Left hindlimb (tissue), 1 donor: ENCODE results near the gene MLXIP.
"Not testable (repeated sequence)": the region's sequence is repeated elsewhere in the genome, so short reads cannot be mapped to it uniquely, and the experiment has no call there.

ENCODE experiments used
- DNase-seq: peaks from one replicate; pipeline ENCODE4 v3.0.0-alpha.2; 2018

The MLXIP gene

DNA sequence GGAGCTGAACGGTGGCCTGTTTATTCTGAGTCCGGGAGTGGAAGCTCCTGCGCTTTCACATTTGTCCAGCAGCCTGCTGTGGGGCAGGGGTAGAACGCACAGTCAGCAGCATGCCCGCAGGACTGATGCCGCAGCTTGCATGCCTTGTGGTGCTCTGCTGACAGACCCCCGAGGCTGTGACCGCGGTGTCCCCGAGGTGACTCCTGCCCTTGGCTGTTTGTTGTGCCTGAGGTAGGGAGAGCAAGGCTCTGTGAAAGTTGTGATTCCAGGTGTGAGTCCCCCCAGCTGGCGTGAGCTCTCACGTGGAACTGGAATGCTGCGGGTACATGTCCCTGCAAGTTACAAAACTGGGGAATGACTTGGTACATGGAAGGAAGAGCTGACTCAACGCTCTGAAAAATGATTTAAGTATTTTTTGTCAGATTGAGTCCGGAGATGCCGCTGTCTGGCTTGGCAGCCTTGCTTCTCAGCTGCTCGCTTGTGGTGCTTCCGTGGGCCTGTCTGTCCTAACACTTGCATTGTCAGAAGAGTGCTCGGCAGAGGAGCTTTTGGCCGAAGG, 18.1 kb downstream of the MLXIP start:
- DNase-seq = no peak

DNA sequence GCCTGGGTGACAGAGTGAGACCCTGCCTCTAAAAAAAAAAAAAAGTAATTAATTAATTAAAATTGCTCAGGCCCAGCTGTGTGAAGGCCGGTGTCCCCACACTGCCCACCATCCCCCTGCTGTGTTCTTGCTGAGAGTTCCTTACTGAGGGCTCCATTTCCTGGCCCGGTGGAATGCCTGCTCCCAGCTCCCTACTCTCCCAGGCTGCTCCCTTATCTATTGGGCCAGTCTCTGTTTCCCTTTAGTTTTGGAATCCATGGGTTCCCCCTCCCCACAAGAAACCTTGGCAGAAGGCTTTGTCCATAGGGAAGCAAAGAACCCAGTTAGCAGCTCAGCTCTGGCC, 19.0 kb downstream of the MLXIP start:
- no peak for DNase-seq

DNA sequence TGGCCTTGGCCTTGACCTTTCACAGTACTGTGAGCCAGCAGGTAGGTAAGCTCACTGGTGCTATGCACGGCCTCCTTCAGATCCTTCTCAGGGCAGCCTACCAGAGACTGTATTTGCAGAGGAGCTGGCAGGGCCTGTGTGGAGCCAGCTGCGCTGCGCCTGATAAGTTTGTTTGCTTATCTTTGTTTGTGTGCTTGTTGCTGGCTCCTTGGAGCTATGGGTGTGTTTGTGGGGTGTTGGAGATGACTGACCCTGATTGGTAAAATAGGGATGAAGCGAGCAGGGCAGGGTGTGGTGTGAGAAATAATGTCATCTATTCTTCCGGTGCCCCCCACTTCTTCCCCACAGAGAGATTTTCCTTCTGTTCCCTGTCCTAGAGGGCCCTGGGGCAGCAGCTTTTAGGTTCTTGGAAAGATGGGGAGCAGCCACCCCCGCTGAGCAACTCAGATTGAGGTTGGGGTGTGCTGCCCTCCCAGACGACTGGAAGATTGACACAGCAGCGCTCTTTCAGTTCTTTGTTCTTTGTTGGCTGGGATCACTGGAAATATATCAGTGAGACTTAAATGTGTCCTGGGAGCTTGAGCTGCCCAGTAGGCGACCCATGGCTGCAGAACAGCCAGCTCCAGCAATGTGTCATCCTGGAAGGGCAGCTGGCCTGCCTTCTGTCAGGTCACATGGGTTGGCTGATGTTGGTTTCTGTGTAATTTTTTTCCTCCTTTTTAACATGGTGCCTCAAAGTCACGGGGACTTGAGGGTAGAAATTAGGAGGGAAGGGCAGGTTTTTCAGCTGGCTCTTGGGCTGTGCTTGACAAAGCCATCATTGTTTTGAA, 19.6 kb downstream of the MLXIP start:
- no peak for DNase-seq

DNA sequence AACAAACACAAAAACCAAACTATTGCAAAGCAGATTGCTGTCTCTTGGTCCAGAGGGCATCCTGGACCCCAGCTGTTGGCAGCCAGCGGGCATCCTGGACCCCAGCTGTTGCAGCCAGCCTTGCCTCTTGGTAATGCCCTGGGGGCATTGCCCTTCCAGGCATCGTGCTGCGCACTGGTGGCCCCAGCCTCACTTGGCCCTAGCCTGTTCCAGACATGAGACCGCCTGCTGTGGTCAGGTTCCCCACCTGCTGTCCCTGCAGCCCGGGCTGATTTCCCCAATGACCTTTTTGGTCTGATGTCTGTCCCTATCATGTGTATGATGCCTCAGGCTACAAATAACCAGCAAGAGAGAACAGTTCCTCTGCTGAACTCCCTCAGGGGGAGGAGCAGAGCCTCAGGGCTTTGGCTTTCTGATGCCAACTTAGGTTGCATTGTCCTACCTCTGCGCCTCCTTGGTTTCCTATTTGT, 20.8 kb downstream of the MLXIP start:
- DNase-seq = no peak

DNA sequence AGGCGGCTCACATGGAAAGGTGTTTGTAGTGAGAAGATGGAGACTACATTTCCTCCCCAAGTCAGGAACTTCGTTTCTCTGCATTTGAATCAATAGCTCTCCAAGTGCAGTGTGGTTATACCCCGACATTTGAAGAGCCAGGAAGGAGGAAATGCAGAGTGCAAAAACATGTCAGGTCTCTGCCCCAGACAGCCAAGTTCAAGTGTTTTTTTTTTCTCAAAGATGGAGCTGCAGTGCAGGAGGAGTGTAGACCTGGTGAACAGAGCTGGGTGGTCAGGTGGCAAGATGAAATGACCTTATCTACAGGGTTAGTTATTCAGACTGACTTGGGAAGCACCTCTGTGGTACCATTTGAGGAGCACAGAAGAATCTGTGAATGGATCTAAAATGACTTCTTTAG, 21.3 kb downstream of the MLXIP start:
- no peak for DNase-seq

DNA sequence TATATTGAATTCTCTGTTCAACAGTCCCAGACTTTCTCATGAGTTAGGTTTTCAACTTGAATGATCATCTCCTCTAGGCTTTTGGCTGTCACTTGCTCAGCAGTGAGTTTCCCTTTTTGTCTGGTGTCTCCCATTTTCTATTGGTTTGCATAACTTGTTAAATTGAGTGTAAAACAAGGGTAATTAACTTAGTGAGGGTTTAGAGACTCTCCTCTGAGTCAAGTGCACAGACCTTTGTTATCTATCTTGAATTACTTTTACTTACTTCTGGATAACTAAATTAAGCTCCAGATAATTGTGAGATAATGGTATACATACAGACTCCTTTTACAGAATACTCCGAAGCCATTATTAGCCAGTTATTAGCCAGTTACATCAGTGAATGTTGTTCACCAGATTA, 22.0 kb downstream of the MLXIP start:
- DNase-seq = no peak

DNA sequence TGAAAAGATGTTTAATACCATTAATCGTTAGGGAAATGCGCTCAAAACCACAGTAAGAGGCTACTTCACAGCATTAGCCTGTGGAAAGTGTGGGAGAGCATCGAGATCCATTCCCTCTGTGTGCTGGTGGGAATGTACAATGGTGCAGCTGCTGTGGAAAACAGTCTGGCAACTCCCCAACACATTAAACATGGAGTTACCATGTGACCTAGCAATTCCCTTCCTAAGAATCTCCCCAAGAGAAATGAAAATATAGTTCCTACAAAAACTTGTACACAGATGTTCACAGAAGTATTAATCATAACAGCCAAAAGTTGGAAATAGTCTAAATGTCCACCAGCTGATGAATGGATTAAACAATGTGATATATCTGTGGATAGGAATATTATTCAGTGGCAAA, 23.8 kb downstream of the MLXIP start:
- DNase-seq = no peak

DNA sequence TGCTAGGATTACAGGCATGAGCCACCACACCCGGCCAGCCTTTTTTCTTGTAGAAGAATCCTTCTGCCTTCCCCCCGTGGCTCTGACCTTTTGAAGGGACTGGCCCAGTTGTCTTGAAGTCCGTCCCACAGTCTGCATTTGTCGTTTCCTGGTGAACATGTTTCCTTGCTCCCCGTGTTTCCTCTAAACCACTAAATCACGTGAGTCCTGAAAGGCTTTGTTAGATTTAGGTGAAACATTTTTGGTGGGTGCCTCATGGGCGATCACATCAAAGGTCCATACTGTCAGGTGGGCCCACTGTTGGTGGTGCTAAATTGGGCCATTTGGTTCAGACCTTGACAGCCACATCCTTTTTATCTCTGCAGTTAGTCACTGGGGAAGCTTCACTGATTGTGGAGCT, 26.3 kb downstream of the MLXIP start:
- DNase-seq = no peak

DNA sequence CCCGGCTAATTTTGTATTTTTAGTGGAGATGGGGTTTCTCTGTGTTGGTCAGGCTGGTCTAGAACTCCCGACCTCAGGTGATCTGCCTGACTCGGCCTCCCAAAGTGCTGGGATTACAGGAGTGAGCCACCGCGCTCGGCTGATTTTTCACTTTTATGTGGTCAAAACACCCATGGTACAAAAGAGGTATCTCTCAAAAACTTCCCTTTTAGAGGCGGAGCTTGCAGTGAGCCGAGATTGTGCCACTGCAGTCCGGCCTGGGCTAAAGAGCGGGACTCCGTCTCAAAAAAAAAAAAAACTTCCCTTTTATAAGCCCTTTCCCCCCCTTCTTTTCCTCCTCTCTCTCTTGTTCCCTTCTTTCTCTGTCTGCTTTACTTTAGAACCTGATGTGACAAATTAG, 26.9 kb downstream of the MLXIP start:
- DNase-seq = not testable (repeated sequence)

DNA sequence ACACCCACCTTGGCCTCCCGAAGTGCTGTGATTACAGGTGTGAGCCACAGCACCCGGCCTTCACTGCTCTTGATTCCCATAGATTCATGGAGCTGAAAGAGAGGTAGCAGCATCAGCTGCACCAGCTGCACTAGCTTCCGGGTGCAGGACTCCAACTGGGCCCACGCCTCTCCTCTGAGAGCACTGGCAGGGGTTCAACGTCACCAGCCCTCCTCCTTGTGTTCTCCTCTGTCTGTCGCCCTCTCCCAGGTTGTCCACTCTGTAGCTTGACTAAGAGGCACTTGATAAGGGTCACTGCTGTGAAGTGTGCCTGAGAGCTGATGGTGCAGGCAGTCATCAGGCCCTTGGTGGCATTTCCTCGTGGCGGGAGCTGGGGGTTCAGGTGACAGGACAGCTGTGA, 28.3 kb downstream of the MLXIP start:
- DNase-seq = no peak

DNA sequence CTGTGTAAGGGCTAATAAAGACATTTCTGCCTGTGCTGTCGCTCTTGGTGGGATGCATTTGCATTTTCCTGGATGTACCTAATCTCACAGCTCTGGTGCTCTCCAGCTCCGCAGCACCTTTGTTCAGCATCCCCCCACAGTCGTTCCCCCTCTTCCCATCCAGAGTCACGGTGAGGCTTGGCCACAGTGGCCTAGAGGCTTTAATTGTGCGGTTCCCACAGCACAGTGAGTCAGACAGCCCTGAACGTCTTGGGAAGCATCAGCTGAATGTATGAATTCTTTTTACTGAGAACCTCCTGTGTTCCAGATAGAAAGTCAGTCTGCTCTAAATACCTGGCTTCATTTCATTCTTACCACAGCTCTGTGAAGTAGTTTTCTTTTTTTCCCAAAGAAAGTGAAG, 28.7 kb downstream of the MLXIP start:
- no peak for DNase-seq

DNA sequence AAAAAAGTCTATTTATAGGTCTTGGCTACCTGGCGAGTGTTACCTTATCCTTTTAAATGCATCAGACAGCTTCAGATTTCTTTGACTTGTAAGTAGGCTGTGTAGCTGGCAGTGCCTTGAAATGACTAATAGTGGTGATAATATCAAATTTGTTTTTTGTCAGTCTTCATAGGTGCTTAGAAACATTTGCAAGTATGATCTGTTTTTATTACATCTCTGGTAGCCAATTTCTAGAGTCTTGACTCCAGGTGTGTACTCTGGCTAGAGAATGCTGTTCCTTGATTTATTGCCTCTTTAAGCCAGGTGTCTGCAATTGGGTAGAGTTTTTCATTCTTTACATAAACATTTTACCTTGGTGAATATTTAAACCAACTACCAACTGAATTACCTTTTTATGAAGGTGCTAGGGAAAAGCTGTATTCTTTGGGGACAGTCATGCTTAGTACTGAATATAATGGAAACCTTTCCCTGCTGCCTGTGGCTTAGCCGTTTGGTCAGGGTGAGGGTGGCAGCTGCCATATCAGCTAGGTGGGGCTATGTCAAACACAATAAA, 32.6 kb downstream of the MLXIP start:
- no peak for DNase-seq

DNA sequence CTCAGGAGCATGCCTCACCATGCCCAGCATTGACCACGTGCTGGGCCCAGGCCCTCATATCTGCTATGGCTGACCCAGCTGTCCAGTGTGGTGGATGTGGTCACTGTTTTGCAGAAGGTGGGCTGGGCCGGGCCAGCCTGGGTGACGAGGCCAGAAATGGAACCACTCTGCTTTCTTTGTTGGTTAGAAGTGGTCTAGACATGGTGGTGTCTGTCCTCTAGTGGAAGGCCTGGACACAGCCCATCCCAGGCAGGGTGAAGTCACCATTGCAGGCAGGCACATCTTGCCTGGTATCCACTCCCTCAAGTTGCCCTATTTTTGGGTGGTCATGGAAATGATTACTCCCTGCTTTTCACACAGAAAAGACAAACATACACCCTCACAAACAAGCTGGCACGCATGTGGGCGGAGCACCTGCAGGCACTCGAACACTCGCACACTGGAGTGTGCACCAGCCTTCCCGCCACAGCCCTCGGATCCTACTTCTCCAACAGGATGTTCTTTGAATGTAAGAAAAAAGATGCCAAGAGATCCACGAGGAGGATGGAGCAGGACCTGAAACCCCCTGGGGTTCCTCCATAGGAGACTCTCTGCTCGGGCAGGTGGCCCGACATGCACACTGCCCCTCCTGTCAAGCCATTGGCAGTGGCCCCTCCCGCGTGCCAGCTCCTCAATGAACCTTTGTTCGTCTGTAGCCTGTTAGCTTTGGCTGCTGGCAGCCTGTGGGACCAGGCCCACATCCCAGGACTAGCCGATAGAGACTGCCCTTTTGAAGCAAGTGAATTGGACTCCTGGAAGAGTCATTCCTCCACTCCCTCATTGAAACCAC, 38.4 kb downstream of the MLXIP start:
- DNase-seq = no peak

DNA sequence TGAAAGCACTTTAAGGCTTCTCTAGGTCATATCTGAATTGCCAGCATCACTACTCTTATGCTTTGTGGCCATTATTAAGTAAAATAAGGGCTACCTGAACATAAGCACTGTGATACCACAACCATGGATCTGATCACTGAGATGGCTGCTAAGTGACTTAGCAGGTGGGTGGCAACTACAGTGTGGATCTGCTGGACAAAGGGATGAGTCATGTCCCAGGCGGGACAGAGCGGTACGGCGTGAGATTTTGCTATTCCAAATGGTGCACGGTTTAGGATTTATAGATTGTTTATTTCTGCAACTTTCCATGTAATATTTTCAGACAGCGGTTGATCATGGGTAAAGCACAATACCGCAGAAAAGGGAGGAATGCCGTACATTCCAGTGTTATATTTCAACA, 39.4 kb downstream of the MLXIP start:
- DNase-seq = no peak

DNA sequence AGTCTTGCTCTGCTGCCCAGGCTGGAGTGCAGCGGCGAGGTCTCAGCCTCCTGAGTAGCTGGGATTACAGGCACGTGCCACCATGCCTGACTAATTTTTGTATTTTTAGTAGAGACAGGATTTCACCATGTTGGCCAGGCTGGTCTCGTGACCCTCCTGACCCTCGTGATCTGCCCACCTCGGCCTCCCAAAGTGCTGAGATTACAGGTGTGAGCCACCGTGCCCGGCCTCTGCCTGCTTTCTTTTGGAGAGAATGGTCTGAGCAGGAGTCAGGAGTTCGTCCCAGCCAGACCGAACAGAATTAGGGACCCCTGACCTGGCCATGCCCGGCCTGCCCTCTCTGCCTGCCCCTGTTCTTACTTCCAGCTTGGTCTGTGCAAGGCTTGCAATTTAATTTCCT, 42.8 kb downstream of the MLXIP start:
- DNase-seq = not testable (repeated sequence)

DNA sequence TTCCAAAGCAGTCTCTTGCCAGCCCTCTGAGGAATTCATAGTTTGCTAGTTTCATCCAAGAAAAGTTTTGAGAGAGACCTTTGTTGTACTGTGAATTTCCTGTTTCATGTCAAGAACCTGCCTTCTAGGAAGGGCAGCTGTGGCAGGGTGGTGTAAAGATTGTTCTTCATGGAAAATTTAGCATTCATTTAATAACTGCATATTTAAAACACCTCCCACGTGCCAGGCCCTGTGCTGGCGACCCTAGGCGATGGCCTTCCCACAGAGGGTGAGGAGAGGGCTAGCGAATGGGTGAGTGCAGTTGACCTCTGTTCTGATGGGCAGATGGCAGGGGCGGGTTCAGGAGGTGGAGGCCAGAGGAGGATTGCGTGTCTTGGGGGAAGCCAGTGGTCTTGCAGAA, 43.2 kb downstream of the MLXIP start:
- no peak for DNase-seq

DNA sequence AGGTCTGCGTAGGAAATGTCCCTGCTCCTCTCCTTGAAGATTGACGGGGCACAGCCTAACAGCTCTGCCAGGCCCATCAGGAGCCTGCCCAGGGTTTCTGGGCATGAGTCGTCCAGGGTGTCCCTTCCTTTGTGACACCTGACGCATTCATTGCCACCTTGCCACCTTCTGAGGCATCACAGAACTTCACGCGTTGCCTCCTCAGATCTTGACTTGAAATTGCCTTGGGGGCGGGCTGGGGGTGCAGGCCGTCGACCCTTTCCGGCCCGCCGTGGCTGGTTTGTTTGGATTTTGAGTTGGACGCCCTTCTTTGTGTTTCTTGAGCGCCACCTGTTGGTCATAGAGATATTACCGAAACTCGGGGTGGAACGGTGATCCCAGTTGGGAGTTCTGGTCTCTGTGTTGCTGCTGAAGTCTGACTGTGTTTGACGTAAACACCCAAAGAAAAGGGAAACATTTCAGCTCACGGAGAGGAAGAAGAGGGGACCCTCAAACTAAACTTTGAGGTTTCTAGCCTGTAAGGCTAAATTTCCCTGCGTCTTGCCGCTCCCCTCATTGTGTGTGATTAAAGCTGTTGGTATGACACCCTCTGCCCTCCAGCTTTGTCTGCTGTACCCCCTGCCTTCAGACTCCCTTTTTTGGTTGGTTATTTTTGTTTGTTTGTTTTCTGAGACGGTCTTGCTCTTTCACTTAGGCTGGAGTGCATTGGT, 44.6 kb downstream of the MLXIP start:
- peak; percentile 71 for DNase-seq

DNA sequence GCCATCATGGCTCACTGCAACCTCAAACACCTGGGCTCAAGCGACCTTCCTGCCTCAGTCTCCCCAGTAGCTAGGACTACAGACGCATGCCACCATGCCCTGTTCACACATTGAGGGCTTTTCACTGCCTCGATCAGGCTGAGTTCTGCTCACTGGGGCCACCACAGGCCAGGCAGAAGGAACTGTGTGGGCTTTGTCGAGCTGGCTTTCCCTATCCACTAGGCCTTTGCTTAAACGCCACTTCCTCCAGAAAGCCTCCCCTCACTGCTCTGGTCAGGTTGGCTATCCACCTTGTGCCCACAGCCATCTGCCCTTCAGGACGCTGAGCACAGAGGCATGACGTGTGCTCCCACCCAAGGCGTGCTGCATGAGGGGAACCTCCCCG, 45.2 kb downstream of the MLXIP start:
- DNase-seq = no peak

DNA sequence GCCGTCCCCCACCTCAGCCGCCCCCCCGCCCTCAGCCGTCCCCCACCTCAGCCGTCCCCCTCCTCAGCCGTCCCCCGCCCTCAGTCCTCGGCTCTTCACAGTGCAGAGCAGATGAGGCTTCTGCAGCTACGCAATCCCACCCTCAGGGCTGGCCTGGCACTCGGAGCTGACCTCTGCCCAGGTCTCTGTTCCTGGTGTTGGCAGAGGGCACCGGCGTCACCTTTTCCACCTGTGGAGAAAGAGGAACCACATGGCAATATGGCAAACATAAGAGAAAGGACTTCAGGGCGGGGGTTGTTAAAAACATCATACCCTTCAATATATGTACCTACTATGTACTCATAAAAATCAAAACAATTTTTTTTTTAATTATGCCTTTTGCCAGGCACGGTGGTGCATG, 45.8 kb downstream of the MLXIP start:
- no peak for DNase-seq

DNA sequence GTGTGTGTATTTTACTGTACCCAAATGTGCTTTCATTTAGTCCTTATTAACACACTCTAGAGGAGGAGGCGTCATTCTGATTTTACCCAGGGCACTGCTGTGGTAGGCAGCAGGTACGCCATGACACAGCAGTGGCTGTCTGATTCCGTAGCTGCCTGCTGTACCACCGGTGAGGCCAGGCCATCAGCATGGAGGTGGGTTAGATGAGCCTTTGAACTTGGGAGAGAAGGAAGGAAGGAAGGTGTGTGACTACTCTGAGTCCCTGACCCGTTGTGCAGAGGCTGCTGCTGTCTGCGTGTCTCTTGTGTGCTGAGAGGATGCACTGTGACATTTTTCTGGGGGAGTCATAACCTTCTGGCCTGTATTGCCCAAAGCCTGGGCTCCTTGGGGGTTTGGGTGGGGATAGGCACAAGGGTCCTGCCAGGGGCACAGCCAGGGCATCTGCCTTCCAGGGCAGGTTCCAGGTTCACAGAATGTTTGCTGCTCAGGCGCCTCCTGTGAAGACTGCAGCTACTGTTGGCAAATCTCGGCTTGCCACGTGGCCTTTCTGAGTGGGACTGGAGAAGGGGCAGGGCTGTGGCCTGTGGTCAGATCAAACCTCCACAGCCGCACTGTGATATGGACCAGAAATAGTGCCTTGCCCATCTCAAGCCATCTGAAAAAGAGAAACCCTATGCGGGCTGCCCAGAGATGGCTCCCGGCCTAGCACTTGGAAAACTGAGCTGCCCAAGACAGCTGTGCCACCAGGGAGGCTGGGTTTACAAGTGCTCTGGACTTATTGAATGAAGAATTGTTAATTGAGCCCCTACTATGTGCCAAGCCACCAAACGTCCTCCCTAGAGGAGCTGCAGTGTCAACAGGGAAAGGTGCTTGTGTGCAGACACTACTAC, 47.1 kb downstream of the MLXIP start:
- DNase-seq = no peak

DNA sequence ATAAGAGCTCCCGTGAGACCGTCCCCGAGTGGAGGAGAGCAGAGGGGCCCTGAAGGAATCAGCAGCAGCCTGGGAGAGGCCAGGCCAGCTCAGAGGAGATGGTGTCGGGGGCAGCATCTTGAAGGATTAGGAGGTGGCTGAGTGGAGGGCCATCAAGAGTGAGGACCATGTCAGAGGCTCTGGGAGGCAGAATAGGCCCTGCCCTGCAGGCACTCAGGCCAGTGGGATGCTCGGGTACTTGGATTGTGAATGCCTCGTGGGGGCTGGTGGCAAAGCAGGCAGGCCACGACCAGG, 47.7 kb downstream of the MLXIP start:
- DNase-seq = no peak
